Transverse colon (tissue), 4 donors: ENCODE measurements around the gene PDHX. TPM values are rescaled to one million over a fixed set of nuclear protein-coding genes. Genes with fewer than 3 reads are reported as not detected.
A peak's percentile ranks its signal among the peaks of the same experiment; 100 is the strongest.

Experiments
- DNase-seq: peaks from one replicate; pipeline ENCODE4 v3.0.0-alpha.2; 2019
- H3K27ac ChIP-seq, 4 donors: fragments of 200-600 bp; sonication (generic); 2 replicates each; pipeline ENCODE4 v1.5.1; 2016 to 2018; ENCODE audit warnings: inconsistent platforms in 4 of 4
- H3K27me3 ChIP-seq: fragments of 200-600 bp; sonication (generic); 2 replicates; pipeline ENCODE4 v1.5.1; 2017; ENCODE audit warnings: inconsistent platforms
- H3K36me3 ChIP-seq, 4 donors: fragments of 200-600 bp; sonication (generic); 2 replicates each; pipeline ENCODE4 v1.5.1; 2017 to 2019; ENCODE audit warnings: inconsistent platforms in 4 of 4
- H3K4me1 ChIP-seq, 4 donors: fragments of 200-600 bp; sonication (generic); 2 replicates each; pipeline ENCODE4 v1.5.1; 2017 to 2020; ENCODE audit warnings: inconsistent platforms in 4 of 4
- H3K4me3 ChIP-seq, 4 donors: fragments of 200-600 bp; sonication (generic); 1 replicate in 1 of 4; 2 replicates in 3 of 4; pipeline versions ENCODE4 v1.5.1 to v1.6.1; 2017 to 2019; ENCODE audit warnings: inconsistent platforms in 4 of 4
- H3K9me3 ChIP-seq, 2 donors: fragments of 200-600 bp; sonication (generic); 2 replicates each; pipeline ENCODE4 v1.5.1; 2017 to 2019; ENCODE audit warnings: inconsistent platforms in 2 of 2
- EP300 ChIP-seq: sonication (generic); formaldehyde crosslinking; IDR thresholded peaks from one replicate; pipeline ENCODE4 v1.6.1; 2017; ENCODE audit warnings: antibody characterized with exemption, low read depth
- POLR2A ChIP-seq: fragments of 450-650 bp; IDR thresholded peaks from one replicate; pipeline ENCODE4 v1.6.1; 2016; ENCODE audit warnings: antibody characterized with exemption, mild to moderate bottlenecking, moderate library complexity
- POLR2AphosphoS5 ChIP-seq, 3 donors: sonication (generic); formaldehyde crosslinking; IDR thresholded peaks; one replicate each; pipeline ENCODE4 v1.6.1; 2016; ENCODE audit warnings: antibody characterized with exemption in 3 of 3
- WGBS, 2 donors: methylation state at CpG; one replicate each; pipeline ENCODE4 v1.1.5; 2018; ENCODE audit warnings: low coverage in 1 of 2; 5-methylcytosine and 5-hydroxymethylcytosine counted together
- in situ Hi-C, 4 donors: fragments of 200-750 bp; cut with MboI; loops; one replicate each; pipeline versions ENCODE4 v1.15.0 to v1.15.1; 2017; ENCODE audit warnings: low sequenced_read_pairs in 3 of 4, low pct_ligation_motif_present in 1 of 4, low pct_unique_long_range_greater_than_20kb in 1 of 4
- intact Hi-C: fragments of 100-400 bp; cut with DNase I; formaldehyde crosslinking; loops from one replicate; pipeline ENCODE4 v1.15.1; 2023; ENCODE audit warnings: low total_unique reads
- small RNA-seq, 4 donors: library from RNA; depleted of rRNA; stranded (forward); fragments of <200 nt; gene quantifications; one replicate each; pipeline ENCODE3, GENCODE V24; 2016
- total RNA-seq, 4 donors: library from RNA; depleted of rRNA; stranded (reverse); fragments of >200 nt; gene quantifications; one replicate each; pipeline ENCODE4 v1.1.0, GENCODE V29; 2016
- TF ChIP-seq, protein P1 (sequence below), 5 experiments: fragments of 200-600 bp in 3 of 5; fragments of 450-650 bp in 2 of 5; sonication (generic) in 3 of 5; IDR thresholded peaks; 1 replicate in 2 of 5; 2 replicates in 3 of 5; pipeline ENCODE4 v1.5.1; 2016 to 2017; ENCODE audit warnings: antibody characterized with exemption in 5 of 5, inconsistent platforms in 3 of 5, mild to moderate bottlenecking in 2 of 5, moderate library complexity in 1 of 5

Gene PDHX
- total RNA-seq, 4 donors from 2014 or later: 26.7 to 37.0 (median 36.7) TPM

DNA sequence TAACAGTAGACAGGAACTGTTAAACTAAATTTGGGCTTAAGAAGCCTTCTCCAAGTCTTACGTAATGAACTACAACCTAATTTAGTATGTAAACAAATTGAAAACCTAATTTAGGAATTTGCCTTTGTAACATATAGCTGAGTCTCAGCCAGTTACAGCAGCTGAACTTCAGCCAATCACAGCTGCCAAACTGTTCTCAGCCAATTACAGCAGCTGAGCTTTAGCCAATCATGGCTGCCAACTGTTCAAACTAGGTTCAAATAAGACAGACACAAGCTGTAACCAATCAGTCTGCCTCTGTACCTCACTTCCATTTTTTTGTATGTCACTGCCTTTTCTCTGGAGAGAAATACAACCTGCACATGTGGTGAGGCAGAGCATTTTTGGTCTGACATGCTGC lies 127.5 kb downstream of the PDHX start:
- TF ChIP-seq POLR2A: no peak
- TF ChIP-seq, protein P1, sequence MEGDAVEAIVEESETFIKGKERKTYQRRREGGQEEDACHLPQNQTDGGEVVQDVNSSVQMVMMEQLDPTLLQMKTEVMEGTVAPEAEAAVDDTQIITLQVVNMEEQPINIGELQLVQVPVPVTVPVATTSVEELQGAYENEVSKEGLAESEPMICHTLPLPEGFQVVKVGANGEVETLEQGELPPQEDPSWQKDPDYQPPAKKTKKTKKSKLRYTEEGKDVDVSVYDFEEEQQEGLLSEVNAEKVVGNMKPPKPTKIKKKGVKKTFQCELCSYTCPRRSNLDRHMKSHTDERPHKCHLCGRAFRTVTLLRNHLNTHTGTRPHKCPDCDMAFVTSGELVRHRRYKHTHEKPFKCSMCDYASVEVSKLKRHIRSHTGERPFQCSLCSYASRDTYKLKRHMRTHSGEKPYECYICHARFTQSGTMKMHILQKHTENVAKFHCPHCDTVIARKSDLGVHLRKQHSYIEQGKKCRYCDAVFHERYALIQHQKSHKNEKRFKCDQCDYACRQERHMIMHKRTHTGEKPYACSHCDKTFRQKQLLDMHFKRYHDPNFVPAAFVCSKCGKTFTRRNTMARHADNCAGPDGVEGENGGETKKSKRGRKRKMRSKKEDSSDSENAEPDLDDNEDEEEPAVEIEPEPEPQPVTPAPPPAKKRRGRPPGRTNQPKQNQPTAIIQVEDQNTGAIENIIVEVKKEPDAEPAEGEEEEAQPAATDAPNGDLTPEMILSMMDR (IDR thresholded peaks at IDR 0.05): no peak
- TF ChIP-seq POLR2AphosphoS5 (IDR thresholded peaks at IDR 0.05): no peak
- TF ChIP-seq EP300: no peak
- DNase-seq: no peak
- WGBS, 2 donors: 56 to 85% methylated on average over 1 of the region's 1 CpG
- Histone ChIP-seq H3K9me3 (no peaks in the 10 kb centered on the region), H3K27ac (no peak overlapping the region), H3K4me1 (peaks cover 0 to 16% (median 0%) of the 10 kb centered on the region in 4 donors), H3K27me3 (no peaks in the 10 kb centered on the region), H3K36me3 (no peaks in the 10 kb centered on the region), H3K4me3 (no peak overlapping the region)
- in situ Hi-C loops (no loop called here), intact Hi-C loops (no loop called here)

DNA sequence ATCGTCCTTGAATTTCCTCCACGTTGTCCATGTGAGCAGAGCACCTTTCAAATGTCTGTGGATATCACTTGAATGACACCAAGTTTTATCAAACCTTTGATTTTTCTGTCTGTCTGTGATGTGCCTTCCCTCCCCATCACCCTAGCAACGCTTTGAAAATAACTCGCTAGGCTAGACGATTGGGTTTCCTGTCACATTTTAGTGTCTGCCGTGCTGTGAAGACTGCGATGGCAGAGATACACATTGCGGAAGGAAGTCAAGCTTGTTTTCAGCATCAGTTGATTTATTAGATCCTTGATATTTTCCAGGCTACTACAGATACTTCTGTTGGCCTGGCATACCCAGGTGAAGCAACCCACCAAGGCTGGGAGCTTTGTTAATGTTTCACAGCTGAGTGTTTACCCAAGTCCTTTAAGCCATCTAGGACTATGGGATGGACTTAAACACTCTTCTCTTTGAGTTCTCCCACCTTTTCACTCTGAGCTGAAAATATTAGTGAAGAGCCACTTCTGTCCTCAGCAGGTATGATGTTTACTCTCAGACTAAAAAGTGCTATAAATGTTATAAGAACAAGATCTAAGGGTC lies 128.9 kb downstream of the PDHX start:
- peak in 1 of 3 donors; percentile 23 for TF ChIP-seq POLR2AphosphoS5 (IDR thresholded peaks at IDR 0.05)
- no peak for TF ChIP-seq POLR2A
- Histone ChIP-seq H3K4me3 (no peak overlapping the region), H3K9me3 (no peaks in the 10 kb centered on the region), H3K27me3 (no peaks in the 10 kb centered on the region), H3K4me1 (peaks cover 0 to 21% (median 0%) of the 10 kb centered on the region in 4 donors), H3K36me3 (no peaks in the 10 kb centered on the region), H3K27ac (peak overlapping the region in 3 of 4 donors; percentile 34 to 56 (median 48))
- WGBS, 2 donors: 52 to 85% methylated on average over 2 to 8 of the region's 8 CpGs
- in situ Hi-C loops (no loop called here), intact Hi-C loops (no loop called here)
- peak; percentile 36 for DNase-seq

Small RNA genes within 50 kb of the gene (small RNA-seq; reads per million reads assigned to genes)
- 0 to 1.1 (median 0.07) reads per million in 4 donors for gene MIR1343

Other genes with a start within 250 kb of the PDHX start
- 10 to 100 TPM in 3 of 4 donors, 1 to 10 TPM in 1; 9.2 to 44.3 (median 14.6) TPM for gene APIP, start 239 bp upstream of the PDHX start, total RNA-seq
- gene CD44, start 222.6 kb downstream of the PDHX start, total RNA-seq: 100 to 1,000 TPM in 3 of 4 donors, 10 to 100 TPM in 1; 56.3 to 182 (median 114) TPM